Esophagus mucosa (tissue), 1 donor: ENCODE data around the gene HNRNPUL1. TPM values are rescaled to one million over a fixed set of nuclear protein-coding genes. Genes with fewer than 3 reads are reported as not detected.
"Not testable (repeated sequence)": the region's sequence is repeated elsewhere in the genome, so short reads cannot be mapped to it uniquely, and the experiment has no call there.

Source experiments
- ATAC-seq: fragments of 200-7000 bp; cut with Tn5 transposase; one replicate; pipeline ENCODE4 v1.9.1; 2020
- total RNA-seq: library from RNA; stranded (reverse); gene quantifications from one replicate; pipeline ENCODE4 v1.2.4, GENCODE V29; 2023
- donor health status: DM: yes; HTN: yes; CAD: no.

HNRNPUL1 gene
- total RNA-seq, 1 donor from 2014 or later: 116 TPM

DNA sequence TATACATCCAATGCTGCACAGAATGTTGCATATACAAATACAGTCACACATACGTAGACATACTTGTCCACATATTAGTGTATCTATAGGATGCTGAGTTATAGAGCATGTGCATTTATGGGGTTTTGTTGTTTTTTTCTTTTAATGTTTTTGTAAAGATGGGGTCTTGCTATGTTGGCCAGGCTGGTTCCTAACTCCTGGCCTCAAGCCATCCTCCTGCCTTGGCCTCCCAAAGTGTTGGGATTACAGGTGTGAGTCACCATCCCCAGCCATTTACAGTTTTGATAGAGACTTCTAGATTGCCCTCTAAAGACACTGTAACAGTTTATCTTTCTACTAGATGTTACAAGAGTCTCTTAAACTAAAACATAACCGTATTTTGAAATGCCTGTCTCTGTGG is 14.3 kb downstream of the HNRNPUL1 start:
- ATAC-seq: no peak

DNA sequence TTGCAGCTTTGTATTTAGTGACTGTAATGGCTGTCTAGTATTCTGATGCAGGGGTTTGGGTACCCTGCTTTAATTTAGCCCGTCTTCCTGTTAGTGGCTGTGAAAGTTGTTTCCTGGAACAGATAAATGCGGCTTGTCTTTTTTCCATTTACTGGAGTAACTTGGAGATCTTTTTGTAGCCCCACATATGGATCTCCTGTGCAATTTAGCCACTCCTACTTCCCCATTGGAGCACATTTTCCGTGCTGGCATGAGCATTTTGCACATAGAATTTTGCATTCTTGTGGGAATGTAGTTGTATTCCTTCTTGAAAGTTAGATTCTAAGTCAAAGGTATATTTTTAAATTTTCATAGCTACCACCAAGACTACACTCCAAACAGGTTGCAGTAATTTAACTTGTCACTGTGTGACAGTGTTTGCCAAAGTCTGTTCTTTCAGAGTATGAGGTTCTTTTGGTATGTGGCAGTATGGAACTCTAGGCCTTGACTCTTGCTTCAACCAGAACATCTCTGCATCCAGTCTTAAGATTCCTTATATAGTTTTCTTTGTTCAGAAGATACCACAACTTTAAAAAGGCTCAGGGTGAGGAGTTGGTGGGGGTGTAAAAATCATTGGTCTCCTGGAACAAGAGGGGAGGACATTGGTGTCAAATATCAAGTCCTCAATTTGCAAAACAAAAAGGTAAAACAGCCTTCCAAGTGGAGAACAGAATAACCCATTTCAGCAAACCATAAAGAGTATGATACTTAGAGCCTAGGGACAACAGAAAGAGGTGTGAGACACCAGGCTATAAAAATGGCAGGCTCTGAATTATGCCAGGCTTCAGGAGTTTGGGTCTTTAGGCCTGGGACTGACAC is 24.7 kb downstream of the HNRNPUL1 start:
- no peak for ATAC-seq

- not testable (repeated sequence) for ATAC-seq
These were observed 25.6 kb downstream of the HNRNPUL1 start for GRCh38 chr19:41289814-41290213.

- ATAC-seq: no peak
These were observed 30.2 kb downstream of the HNRNPUL1 start for GRCh38 chr19:41294393-41294792.

- no peak for ATAC-seq
These were observed 31.3 kb downstream of the HNRNPUL1 start for GRCh38 chr19:41295499-41295898.

DNA sequence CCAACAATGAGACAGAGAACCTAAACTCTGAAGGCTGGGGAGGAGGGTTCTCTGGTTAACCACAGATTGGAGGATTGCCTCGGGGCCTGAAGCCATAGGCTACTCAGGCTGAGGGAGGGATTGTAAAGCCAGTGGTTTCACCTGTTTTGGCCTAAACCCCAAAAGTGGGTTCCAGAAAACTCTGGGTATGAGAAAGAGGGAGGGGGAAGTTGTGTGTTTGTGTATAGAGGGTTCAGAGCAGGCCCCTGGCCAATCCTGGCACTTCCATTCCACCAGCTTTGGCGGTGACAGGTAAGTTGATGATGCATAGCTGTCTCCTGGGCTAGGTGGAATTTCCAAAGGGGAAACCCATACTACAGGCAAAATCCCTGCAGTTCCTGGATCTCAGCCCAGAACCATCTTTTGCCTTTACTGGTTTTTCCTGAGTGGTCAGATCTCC is 32.3 kb downstream of the HNRNPUL1 start:
- ATAC-seq: peak; percentile 61

- ATAC-seq: peak; percentile 24
These were observed 33.6 kb downstream of the HNRNPUL1 start for GRCh38 chr19:41297628-41298347.

DNA sequence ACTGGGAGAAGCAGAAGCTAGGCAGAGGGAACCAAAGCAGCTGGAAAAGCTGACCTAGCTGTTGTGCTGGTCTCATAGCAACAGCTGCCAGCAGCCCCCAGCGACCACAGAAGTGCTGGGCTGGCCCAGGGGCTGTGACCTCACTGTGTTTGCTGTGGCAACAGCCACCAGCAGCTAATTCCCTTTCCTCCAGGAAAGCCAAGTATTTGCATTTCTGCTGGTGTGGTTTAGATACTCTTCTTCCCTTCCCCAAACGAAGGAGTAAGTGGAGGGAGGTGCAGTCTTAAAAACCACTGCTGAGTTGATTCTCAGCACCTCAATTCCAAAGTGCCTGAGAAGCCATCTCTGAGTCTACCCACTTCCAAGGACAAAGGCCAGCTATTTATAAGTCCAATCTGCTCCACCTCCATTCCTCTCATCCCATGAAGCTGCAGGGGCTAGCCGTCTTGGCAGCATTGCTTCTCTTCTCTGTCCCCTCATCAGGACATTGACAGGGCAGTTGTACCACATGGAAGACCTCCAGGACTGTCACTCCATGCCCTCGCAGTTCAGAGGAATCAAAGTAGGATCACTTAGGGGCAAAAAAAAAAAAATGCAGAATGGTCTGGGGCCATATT is 34.3 kb downstream of the HNRNPUL1 start:
- ATAC-seq: no peak

DNA sequence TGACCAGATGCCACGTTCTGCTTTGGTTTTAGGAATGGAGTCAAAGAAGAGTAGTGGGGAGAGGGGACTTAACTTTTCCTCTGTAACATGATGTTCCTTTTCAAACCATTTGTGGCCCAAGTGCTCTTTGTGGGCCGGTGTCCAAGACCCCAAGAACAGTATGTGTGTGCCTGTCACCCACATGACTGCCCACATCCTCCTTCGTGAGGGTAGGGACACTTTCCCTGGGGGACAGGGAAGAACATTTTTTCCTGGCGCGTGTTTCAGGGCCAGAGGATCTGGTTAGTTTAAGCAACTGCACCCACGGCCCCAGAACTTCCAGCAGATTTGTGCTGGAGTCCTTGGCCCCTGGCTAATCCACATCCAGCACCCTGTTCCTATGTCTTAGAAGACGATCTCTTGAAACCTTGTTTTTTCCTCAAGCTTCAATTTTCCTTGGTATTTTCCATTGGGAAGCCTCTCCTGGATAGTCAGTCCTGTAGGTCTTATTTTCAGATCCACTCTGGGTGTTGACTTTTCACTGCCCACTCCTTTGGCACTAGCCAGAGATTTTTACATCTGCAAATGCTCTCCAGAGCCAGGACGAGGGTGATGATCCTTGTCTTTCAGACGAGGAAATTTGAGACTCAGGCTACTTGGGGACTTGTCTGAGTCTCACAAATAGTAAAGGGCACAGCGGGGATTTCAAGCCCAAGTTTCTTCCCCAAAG is 35.0 kb downstream of the HNRNPUL1 start:
- ATAC-seq: no peak

DNA sequence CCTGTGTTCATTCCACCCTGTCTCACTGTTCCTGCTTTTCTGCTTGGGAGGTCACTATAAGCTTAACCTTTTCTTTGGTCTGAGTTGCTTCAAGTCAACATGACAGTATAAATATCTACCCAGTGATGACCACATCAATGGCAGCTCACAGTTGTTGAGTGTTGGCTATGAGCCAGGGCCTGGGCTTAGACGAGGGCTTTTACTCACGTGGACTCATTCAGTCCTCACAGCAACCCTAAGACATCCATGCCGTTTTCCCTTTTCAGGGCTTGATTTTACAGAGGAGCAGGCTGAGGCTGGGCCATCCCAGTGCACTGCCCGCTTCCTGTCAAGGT is 35.5 kb downstream of the HNRNPUL1 start:
- ATAC-seq: no peak

DNA sequence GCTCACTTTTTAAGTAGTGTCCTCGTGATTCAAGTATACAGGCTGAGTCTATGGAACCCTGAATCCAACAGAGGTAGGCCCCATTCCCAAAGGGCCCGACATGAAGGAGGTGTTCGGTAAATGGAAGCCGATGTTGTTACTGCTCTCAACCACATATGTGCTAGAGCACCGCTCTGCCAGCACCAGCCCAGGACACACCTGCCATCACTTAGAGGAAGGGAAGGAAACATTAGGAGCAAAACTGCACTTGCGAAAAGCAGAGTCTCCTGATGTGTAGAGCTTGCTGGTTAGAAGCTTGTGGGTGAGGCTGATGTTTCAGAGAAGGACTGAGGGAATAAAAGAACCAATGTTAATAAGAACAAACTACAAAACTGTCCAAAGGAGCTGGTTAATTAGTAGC is 36.4 kb downstream of the HNRNPUL1 start:
- no peak for ATAC-seq

GRCh38 chr19:41302624-41303351 is 38.6 kb downstream of the HNRNPUL1 start:
- ATAC-seq: peak; percentile 14

- ATAC-seq: no peak
These were observed 39.8 kb downstream of the HNRNPUL1 start for GRCh38 chr19:41303954-41304353.

DNA sequence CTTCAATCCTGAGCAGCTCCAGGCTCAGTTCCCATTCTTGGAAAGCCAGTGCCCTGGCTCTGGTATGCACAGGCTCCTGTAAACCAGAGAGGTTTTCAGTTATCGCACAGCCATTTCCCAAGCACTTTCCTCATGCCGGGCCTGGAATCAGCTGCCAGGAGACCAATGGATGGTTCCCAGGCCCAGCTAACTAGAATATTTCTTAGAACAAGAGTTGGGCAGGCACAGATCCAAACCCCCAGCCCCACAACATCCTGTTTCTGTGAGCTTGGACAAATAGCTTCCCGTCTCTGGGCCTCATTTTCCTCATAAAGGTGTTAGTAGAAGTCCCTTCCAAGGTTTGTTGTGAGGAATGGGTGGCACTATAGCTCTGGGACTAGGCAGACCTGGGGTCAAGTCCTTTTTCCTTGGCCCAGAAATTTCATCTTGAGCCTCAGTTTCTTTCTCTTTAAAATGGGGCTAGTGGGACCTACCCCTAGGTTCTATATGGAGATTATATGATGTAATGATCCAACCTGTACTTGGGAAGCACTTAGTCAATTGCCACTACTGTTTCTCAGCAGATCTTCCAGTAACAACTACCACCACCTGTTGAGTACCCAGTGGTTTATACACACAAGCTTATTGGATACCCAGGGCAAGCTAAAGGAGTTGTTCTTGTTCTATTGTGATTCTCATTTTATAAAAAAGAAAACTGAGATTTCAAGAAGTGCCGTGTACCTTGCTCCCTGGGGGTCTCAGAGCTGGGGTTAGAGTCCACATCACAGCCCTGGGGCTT is 40.7 kb downstream of the HNRNPUL1 start:
- no peak for ATAC-seq

DNA sequence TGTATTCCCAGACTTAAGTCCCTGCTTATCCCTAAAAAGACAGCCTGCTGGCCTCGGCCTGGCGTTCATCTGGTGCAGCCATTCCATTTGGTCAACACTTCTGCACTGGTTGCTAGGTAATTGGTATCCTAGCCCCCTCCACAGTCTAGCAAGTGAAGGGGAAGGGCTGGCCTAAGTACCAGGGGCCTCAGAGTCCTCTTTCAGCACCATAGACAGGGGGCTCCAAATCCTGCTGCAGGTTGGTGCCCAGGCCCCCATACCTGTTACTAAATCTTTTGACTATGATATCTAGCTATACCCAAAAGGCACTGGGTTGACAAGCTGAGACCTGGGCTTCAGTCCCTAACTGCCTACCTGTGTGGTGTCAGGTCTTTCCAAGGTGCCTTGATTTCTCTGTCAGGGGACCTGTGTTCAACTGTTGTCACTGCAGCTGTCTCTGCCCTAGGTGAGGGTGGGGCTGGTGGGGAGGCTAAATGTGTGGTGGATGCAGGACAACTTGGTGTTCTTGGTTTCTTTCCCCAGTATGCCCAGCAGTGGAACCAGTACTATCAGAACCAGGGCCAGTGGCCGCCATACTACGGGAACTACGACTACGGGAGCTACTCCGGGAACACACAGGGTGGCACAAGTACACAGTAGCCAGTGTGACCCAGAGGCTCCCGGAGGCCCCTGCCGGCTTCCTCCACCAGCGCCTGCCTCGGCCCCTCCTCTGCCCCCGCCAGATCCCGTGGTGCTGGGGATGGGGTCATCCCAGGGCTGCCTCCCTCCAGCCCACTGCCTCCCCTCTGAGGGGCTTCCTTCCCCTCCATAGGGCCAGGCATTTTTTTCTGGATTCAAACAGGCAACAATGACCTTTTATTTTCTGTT is 42.0 kb downstream of the HNRNPUL1 start:
- no peak for ATAC-seq

DNA sequence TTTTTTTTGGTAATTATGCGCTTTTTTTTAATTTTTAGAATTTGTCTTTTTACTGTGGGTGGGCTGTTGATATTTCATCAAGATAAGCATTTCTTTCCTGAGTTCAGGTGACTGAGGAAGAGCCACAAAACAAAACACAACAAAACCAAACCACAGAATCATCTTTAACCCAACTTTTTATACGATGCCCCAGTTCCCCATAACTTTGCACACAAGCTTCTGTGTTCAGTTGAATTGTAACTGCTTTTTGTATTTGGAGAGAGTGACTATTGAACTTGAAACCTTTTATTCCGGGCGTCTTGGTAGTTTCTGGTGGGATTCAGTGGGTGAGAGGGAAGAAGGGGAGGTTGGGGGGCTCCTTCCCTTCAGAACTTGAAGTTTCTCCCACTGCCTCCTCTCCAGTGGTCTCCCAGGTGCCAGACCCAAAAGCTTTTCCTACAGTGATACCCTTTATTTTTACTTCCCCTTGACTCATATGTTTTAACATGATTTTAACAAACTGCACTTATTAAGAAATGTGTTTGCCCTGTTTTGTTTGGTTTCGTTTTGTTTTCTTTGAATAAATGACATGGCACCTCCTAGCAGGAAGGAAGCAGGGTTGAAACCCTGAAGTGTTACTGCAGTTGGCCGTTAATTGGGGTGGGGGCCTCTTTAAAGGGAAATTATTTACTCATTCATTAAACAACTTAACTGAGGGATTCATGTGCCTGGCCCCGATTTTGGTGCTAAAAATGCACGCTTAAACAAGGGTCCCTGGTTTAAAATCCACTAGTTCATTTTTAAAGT is 43.1 kb downstream of the HNRNPUL1 start:
- no peak for ATAC-seq

GRCh38 chr19:41307954-41308449 is 43.8 kb downstream of the HNRNPUL1 start:
- ATAC-seq: no peak

- ATAC-seq: peak; percentile 68
These were observed 44.4 kb downstream of the HNRNPUL1 start for GRCh38 chr19:41308450-41309179.
